HS-5 (cell line): ENCODE data around the gene REL.

Experiments used
- DNase-seq: peaks from one replicate; pipeline ENCODE4 v3.0.0-alpha.2; 2012; ENCODE audit warnings: low read depth

REL gene

GRCh38 chr2:60964651-60965498 is 83.5 kb downstream of the REL start:
- DNase-seq: no peak

GRCh38 chr2:60965499-60965785 is 84.1 kb downstream of the REL start:
- DNase-seq: no peak

GRCh38 chr2:60966507-60967405 is 85.4 kb downstream of the REL start:
- no peak for DNase-seq

- no peak for DNase-seq
These were observed 91.7 kb downstream of the REL start for GRCh38 chr2:60972889-60973656.

GRCh38 chr2:60973705-60974104 is 92.3 kb downstream of the REL start:
- no peak for DNase-seq

GRCh38 chr2:60974652-60975051 is 93.3 kb downstream of the REL start:
- DNase-seq: no peak
